MCF 10A (cell line): ENCODE measurements around the gene RANBP9. TPM values are rescaled to one million over a fixed set of nuclear protein-coding genes. Genes with fewer than 3 reads are reported as not detected.

ENCODE experiments used
- BruUV-seq: library from RNA; stranded (reverse); fragments of 400-500 nt; replicated peaks from 2 replicates; lab custom pipeline; 2021; lab: Mats Ljungman, UMichigan
- CTCF ChIA-PET: fragments of 300-600 bp; sonication (Branson Sonifier 250); formaldehyde crosslinking; extraction: SDS; loops from one replicate; lab custom pipeline; 2021; ENCODE audit warnings: antibody characterized with exemption, inconsistent platforms; lab: Yijun Ruan, JAX
- POLR2A ChIA-PET: fragments of 300-600, 350-650 bp; sonication (Branson Sonifier 250); formaldehyde crosslinking; extraction: SDS; loops from one replicate; lab custom pipeline; 2020; ENCODE audit warnings: antibody characterized with exemption, inconsistent platforms; lab: Yijun Ruan, JAX
- DNase-seq: peaks from one replicate; pipeline ENCODE4 v3.0.0-alpha.2; 2018; ENCODE audit not compliant: unreplicated experiment
- H3K27ac Mint-ChIP-seq: one replicate; pipeline ENCODE4 v1.8.0; 2022; ENCODE audit warnings: mild to moderate bottlenecking, low read depth, mixed read lengths; ENCODE audit not compliant: unreplicated experiment
- H3K27me3 Mint-ChIP-seq: one replicate; pipeline ENCODE4 v1.8.0; 2022; ENCODE audit warnings: mixed read lengths; ENCODE audit not compliant: insufficient read depth, unreplicated experiment
- H3K36me3 Mint-ChIP-seq: one replicate; pipeline ENCODE4 v1.8.0; 2022; ENCODE audit warnings: mild to moderate bottlenecking, moderate library complexity, mixed read lengths; ENCODE audit not compliant: insufficient read depth, unreplicated experiment
- H3K4me1 Mint-ChIP-seq: one replicate; pipeline ENCODE4 v1.8.0; 2022; ENCODE audit warnings: mixed read lengths; ENCODE audit not compliant: insufficient read depth, unreplicated experiment
- H3K4me3 Mint-ChIP-seq: one replicate; pipeline ENCODE4 v1.8.0; 2022; ENCODE audit warnings: mild to moderate bottlenecking, moderate library complexity, mixed read lengths; ENCODE audit not compliant: unreplicated experiment
- H3K9me3 Mint-ChIP-seq: one replicate; pipeline ENCODE4 v1.8.0; 2022; ENCODE audit warnings: mixed read lengths; ENCODE audit not compliant: unreplicated experiment
- intact Hi-C: fragments of 100-400 bp; cut with micrococcal nuclease; formaldehyde crosslinking; loops from 2 replicates; pipeline ENCODE4 v1.14.1; 2022
- total RNA-seq: library from RNA; stranded (reverse); gene quantifications from 2 replicates; pipeline ENCODE4 v1.2.3, GENCODE V29; 2022
- TF ChIP-seq, protein P1 (sequence below): fragments of 200-600 bp; IDR thresholded peaks from one replicate; pipeline ENCODE4 v1.8.0; 2022; ENCODE audit warnings: antibody characterized with exemption, mild to moderate bottlenecking; ENCODE audit not compliant: unreplicated experiment

Gene RANBP9
- total RNA-seq, 1 experiment from 2014 or later: 48.0 TPM

GRCh38 chr6:13735031-13735430, 23.4 kb upstream of the RANBP9 start:
- H3K36me3 Mint-ChIP-seq: no peaks in the 10 kb centered on the region
- intact Hi-C loops: no loop called here

GRCh38 chr6:13733178-13733887, 21.7 kb upstream of the RANBP9 start:
- Mint-ChIP-seq H3K27me3 (no peaks in the 10 kb centered on the region), H3K27ac (peak overlapping the region; percentile 68), H3K4me3 (peak overlapping the region; percentile 69), H3K4me1 (peaks cover 23% of the 10 kb centered on the region), H3K9me3 (no peaks in the 10 kb centered on the region), H3K36me3 (no peaks in the 10 kb centered on the region)
- ChIA-PET POLR2A (interaction anchor here (0.6 to 3.6 kb wide), 8 partner anchors 17 to 333 kb away, joined by 3 to 41 read pairs (median 6); partner anchors contain the start of gene RANBP9), CTCF (no interaction called here)
- peak; percentile 86 for DNase-seq
- TF ChIP-seq, protein P1, sequence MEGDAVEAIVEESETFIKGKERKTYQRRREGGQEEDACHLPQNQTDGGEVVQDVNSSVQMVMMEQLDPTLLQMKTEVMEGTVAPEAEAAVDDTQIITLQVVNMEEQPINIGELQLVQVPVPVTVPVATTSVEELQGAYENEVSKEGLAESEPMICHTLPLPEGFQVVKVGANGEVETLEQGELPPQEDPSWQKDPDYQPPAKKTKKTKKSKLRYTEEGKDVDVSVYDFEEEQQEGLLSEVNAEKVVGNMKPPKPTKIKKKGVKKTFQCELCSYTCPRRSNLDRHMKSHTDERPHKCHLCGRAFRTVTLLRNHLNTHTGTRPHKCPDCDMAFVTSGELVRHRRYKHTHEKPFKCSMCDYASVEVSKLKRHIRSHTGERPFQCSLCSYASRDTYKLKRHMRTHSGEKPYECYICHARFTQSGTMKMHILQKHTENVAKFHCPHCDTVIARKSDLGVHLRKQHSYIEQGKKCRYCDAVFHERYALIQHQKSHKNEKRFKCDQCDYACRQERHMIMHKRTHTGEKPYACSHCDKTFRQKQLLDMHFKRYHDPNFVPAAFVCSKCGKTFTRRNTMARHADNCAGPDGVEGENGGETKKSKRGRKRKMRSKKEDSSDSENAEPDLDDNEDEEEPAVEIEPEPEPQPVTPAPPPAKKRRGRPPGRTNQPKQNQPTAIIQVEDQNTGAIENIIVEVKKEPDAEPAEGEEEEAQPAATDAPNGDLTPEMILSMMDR: no peak
- TSS peak; percentile 70 for BruUV-seq
- intact Hi-C loops: loop anchor here (2.0 kb wide), 1 partner anchor 21 kb away; no protein-coding TSS in a partner anchor

More at GRCh38 chr6:13735031-13735430, 23.4 kb upstream of the RANBP9 start:
- BruUV-seq: no TSS peak
- H3K27ac Mint-ChIP-seq: no peak overlapping the region
- TF ChIP-seq, protein P1: no peak
- CTCF ChIA-PET: interaction anchor here (0.6 to 1.1 kb wide), 3 partner anchors 27 to 382 kb away, joined by 3 to 4 read pairs (median 4); partner anchors contain the start of gene SIRT5
- H3K9me3 Mint-ChIP-seq: no peaks in the 10 kb centered on the region
- H3K4me3 Mint-ChIP-seq: no peak overlapping the region
- POLR2A ChIA-PET: interaction anchor here (0.6 to 1.2 kb wide), 2 partner anchors 79 to 395 kb away, joined by 3 to 4 read pairs; partner anchors contain the start of gene MCUR1
- DNase-seq: no peak
- peaks cover 19% of the 10 kb centered on the region for H3K4me1 Mint-ChIP-seq
- H3K27me3 Mint-ChIP-seq: no peaks in the 10 kb centered on the region

DNA sequence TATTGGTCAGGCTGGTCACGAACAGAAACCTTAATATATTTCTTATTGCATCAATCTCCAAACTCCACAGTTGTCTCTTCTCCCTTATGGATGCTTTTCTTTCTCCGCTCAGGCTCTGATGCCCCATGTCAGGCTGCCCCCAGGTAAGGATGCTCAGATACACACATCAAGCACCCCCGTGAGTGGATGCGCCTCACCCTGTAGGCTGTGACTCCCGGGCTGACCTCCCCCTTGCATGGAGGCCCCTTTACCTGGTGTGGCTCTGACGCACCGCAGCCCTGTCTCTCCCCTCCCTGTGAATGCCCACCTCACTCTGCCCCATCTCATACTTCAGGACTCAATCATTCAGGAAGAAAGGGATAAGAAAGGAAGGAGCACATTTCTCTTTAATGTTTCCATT, 19.1 kb upstream of the RANBP9 start:
- Mint-ChIP-seq H3K4me1 (peaks cover 25% of the 10 kb centered on the region), H3K27ac (no peak overlapping the region), H3K27me3 (no peaks in the 10 kb centered on the region), H3K9me3 (no peaks in the 10 kb centered on the region), H3K4me3 (no peak overlapping the region), H3K36me3 (no peaks in the 10 kb centered on the region)
- TF ChIP-seq, protein P1: no peak
- ChIA-PET POLR2A (interaction anchor here (3.6 kb wide), 1 partner anchor 20 kb away, joined by 41 read pairs; the partner anchor contains the start of gene RANBP9), CTCF (no interaction called here)
- intact Hi-C loops: no loop called here
- DNase-seq: no peak
- no TSS peak for BruUV-seq

DNA sequence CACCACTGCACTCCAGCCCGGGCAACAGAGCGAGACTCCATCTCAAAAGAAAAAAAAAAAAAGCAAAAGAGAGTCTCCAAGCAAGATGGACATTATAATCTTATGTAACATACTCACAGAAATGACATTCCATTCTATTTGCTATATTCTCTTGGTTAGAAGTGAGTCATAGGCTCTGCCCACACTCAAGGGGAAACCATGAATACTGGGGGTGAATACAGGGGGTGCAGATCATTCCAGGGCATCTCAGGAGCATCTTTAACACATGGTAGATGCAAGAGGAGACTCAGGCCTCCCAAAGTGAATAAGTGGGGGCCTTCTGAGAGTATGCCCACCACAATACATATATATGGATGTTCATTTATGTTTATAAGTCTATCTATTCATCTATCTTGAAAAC, 18.3 kb upstream of the RANBP9 start:
- Mint-ChIP-seq H3K27ac (no peak overlapping the region), H3K27me3 (no peaks in the 10 kb centered on the region), H3K4me3 (no peak overlapping the region), H3K9me3 (no peaks in the 10 kb centered on the region), H3K4me1 (peaks cover 33% of the 10 kb centered on the region), H3K36me3 (no peaks in the 10 kb centered on the region)
- intact Hi-C loops: no loop called here
- ChIA-PET POLR2A (interaction anchor here (1.5 kb wide), 1 partner anchor 21 kb away, joined by 4 read pairs; no protein-coding TSS in a partner anchor), CTCF (no interaction called here)
- peak; percentile 47 for DNase-seq
- TF ChIP-seq, protein P1: no peak
- no TSS peak for BruUV-seq
